ENCODE results near the gene PAX2.

The PAX2 gene

GRCh38 chr10:100829097-100829870 is 83.9 kb downstream of the PAX2 start:
- Histone ChIP-seq H3K36me3 (replicated peaks; ENCODE audit: insufficient read depth, low read length) (no peaks in the 10 kb centered on the region), H3K9ac (ENCODE audit: low read length) (no peak overlapping the region), H3K4me3 (ENCODE audit: low read length) (peak overlapping the region; percentile 60), H3K4me2 (ENCODE audit: low read depth, low read length) (peak overlapping the region; percentile 96), H3K79me2 (ENCODE audit: low read length) (no peaks in the 10 kb centered on the region), H3K9me2 (replicated peaks; ENCODE audit: insufficient read depth, low read length) (no peaks in the 10 kb centered on the region), H3K27ac (ENCODE audit: low read length) (no peak overlapping the region), H3K27me3 (replicated peaks; ENCODE audit: insufficient read depth, low read length) (peaks cover 88% of the 10 kb centered on the region), H3F3A (ENCODE audit: insufficient read depth, low read length) (no peaks in the 10 kb centered on the region), H3K4me1 (ENCODE audit: low read length) (0 out of 2 replicates have a peak, but pooled peaks cover 8% of the 10 kb centered on the region), H4K20me1 (ENCODE audit: insufficient read depth, low read length) (no peaks in the 10 kb centered on the region), H3K9me3 (replicated peaks; ENCODE audit: insufficient read depth, low read length) (no peaks in the 10 kb centered on the region), H2AFZ (ENCODE audit: low read length) (peak overlapping the region; percentile 24; the same call in 1 of the 2 replicates)
- peak; percentile 23 for DNase-seq
- no peak for TF ChIP-seq CTCF (IDR thresholded peaks at IDR 0.05; ENCODE audit: low read length)
- TF ChIP-seq EZH2phosphoT487 (IDR thresholded peaks at IDR 0.05; ENCODE audit: low read length), result no peak
- peak; percentile 73 for TF ChIP-seq EZH2 (optimal IDR thresholded peaks at IDR 0.05; ENCODE audit: low read depth, low read length)

GRCh38 chr10:100829933-100830727 is 84.7 kb downstream of the PAX2 start:
- Histone ChIP-seq H3K4me2 (ENCODE audit: low read depth, low read length) (no peak overlapping the region), H2AFZ (ENCODE audit: low read length) (no peak overlapping the region), H3K9me2 (replicated peaks; ENCODE audit: insufficient read depth, low read length) (no peaks in the 10 kb centered on the region), H3K27ac (ENCODE audit: low read length) (no peak overlapping the region), H3K36me3 (replicated peaks; ENCODE audit: insufficient read depth, low read length) (no peaks in the 10 kb centered on the region), H4K20me1 (ENCODE audit: insufficient read depth, low read length) (no peaks in the 10 kb centered on the region), H3K27me3 (replicated peaks; ENCODE audit: insufficient read depth, low read length) (peaks cover 88% of the 10 kb centered on the region), H3F3A (ENCODE audit: insufficient read depth, low read length) (no peaks in the 10 kb centered on the region), H3K4me3 (ENCODE audit: low read length) (no peak overlapping the region), H3K79me2 (ENCODE audit: low read length) (no peaks in the 10 kb centered on the region), H3K9ac (ENCODE audit: low read length) (no peak overlapping the region), H3K4me1 (ENCODE audit: low read length) (0 out of 2 replicates have a peak, but pooled peaks cover 8% of the 10 kb centered on the region), H3K9me3 (replicated peaks; ENCODE audit: insufficient read depth, low read length) (no peaks in the 10 kb centered on the region)
- no peak for DNase-seq
- TF ChIP-seq EZH2phosphoT487 (IDR thresholded peaks at IDR 0.05; ENCODE audit: low read length) (no peak), EZH2 (optimal IDR thresholded peaks at IDR 0.05; ENCODE audit: low read depth, low read length) (peak; percentile 41)

GRCh38 chr10:100830728-100831111 is 85.3 kb downstream of the PAX2 start:
- no peak overlapping the region for H2AFZ ChIP-seq (ENCODE audit: low read length)
- no peak for DNase-seq
- H4K20me1 ChIP-seq (ENCODE audit: insufficient read depth, low read length), result no peaks in the 10 kb centered on the region
- H3K9ac ChIP-seq (ENCODE audit: low read length), result no peak overlapping the region
- H3K4me3 ChIP-seq (ENCODE audit: low read length), result no peak overlapping the region
- H3K9me3 ChIP-seq (replicated peaks; ENCODE audit: insufficient read depth, low read length), result no peaks in the 10 kb centered on the region
- no peak overlapping the region for H3K4me2 ChIP-seq (ENCODE audit: low read depth, low read length)
- no peaks in the 10 kb centered on the region for H3K36me3 ChIP-seq (replicated peaks; ENCODE audit: insufficient read depth, low read length)
- TF ChIP-seq CTCF (IDR thresholded peaks at IDR 0.05; ENCODE audit: low read length), result no peak
- no peak for TF ChIP-seq EZH2 (optimal IDR thresholded peaks at IDR 0.05; ENCODE audit: low read depth, low read length)
- H3F3A ChIP-seq (ENCODE audit: insufficient read depth, low read length), result no peaks in the 10 kb centered on the region
- H3K79me2 ChIP-seq (ENCODE audit: low read length), result no peaks in the 10 kb centered on the region
- 0 out of 2 replicates have a peak, but pooled peaks cover 8% of the 10 kb centered on the region for H3K4me1 ChIP-seq (ENCODE audit: low read length)
- H3K9me2 ChIP-seq (replicated peaks; ENCODE audit: insufficient read depth, low read length), result no peaks in the 10 kb centered on the region
- H3K27ac ChIP-seq (ENCODE audit: low read length), result no peak overlapping the region
- peaks cover 88% of the 10 kb centered on the region for H3K27me3 ChIP-seq (replicated peaks; ENCODE audit: insufficient read depth, low read length)
